Measurements from ENCODE around the gene ASTL.

DNA sequence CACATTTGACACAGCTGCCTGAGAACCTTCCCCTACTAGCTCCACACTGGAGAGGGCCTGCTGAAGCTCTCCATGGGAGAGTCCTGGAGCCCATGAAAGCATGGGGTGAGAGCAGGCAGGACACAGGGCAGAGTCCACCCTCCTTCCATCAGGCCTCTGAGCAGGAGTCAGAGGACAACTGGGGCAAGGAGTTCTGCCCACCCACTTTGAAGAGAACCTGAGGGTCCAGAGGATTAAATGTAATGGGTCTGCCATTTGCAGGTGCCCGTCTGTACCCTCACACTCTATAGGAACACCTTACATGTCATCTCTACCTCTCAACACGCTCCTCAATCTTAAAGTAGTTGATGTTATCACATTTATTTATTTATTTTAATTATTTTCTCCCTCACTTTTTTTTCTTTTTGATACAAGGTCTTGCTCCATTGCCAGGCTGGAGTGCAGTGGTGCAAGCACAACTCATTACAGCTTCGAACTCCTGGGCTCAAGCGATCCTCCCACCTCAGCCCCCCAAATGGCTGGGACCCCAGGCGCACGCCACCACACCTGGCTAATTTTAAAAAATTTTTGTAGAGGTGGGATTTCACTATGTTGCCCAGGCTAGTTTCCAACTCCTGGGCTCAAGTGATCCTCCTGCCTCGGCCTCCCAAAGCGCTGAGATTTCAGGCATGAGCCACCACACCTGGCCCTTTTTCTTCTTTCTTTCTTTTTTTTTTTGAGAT, 32.1 kb downstream of the ASTL start:
- TF ChIP-seq, protein P1, sequence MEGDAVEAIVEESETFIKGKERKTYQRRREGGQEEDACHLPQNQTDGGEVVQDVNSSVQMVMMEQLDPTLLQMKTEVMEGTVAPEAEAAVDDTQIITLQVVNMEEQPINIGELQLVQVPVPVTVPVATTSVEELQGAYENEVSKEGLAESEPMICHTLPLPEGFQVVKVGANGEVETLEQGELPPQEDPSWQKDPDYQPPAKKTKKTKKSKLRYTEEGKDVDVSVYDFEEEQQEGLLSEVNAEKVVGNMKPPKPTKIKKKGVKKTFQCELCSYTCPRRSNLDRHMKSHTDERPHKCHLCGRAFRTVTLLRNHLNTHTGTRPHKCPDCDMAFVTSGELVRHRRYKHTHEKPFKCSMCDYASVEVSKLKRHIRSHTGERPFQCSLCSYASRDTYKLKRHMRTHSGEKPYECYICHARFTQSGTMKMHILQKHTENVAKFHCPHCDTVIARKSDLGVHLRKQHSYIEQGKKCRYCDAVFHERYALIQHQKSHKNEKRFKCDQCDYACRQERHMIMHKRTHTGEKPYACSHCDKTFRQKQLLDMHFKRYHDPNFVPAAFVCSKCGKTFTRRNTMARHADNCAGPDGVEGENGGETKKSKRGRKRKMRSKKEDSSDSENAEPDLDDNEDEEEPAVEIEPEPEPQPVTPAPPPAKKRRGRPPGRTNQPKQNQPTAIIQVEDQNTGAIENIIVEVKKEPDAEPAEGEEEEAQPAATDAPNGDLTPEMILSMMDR (conservative IDR thresholded peaks at IDR 0.05; ENCODE audit: low read length) = no peak
- TF ChIP-seq EZH2phosphoT487 (IDR thresholded peaks at IDR 0.05; ENCODE audit: borderline replicate concordance, low read depth, low read length) = no peak
